Right cardiac atrium (tissue), 5 donors: ENCODE data around the gene MAFB. TPM values are rescaled to one million over a fixed set of nuclear protein-coding genes. Genes with fewer than 3 reads are reported as not detected.

Source experiments
- ATAC-seq, 2 donors: fragments of 200-7000 bp; cut with Tn5 transposase; one replicate each; pipeline versions ENCODE4 v1.8.0 to v1.9.1; 2020; ENCODE audit warnings: moderate library complexity in 2 of 2, mild to moderate bottlenecking in 1 of 2
- DNase-seq, 3 donors: peaks; one replicate each; pipeline ENCODE4 v3.0.0-alpha.2; 2020
- H3K27ac ChIP-seq: one replicate; pipeline ENCODE4 v1.5.1; 2013; ENCODE audit warnings: mild to moderate bottlenecking, low read length, control low read depth, moderate library complexity
- H3K27me3 ChIP-seq: one replicate; pipeline ENCODE4 v1.6.1; 2013; ENCODE audit not compliant: control insufficient read depth, insufficient read depth
- H3K4me1 ChIP-seq: one replicate; pipeline ENCODE4 v1.6.1; 2013; ENCODE audit warnings: low read length; ENCODE audit not compliant: control insufficient read depth, insufficient read depth
- H3K4me3 ChIP-seq: one replicate; pipeline ENCODE4 v1.5.1; 2013; ENCODE audit warnings: low read length, control low read depth
- H3K9me3 ChIP-seq: one replicate; pipeline ENCODE4 v1.6.1; 2013; ENCODE audit warnings: low read length; ENCODE audit not compliant: control insufficient read depth
- WGBS: extraction: QIAGEN DNeasy Blood & Tissue Kit; methylation state at CpG from one replicate; pipeline ENCODE4 v1.1.7; 2013; 5-methylcytosine and 5-hydroxymethylcytosine counted together
- intact Hi-C, 4 donors: fragments of 100-400 bp; cut with DNase I; formaldehyde crosslinking; loops; one replicate each; pipeline versions ENCODE4 v1.11.0 to v1.14.0; 2022 to 2023
- polyA plus RNA-seq: library from polyadenylated mRNA; stranded (reverse); fragments of 200-250 nt; gene quantifications from one replicate; pipeline ENCODE4 v1.2.3, GENCODE V29; 2013
- total RNA-seq, 4 donors: library from RNA; stranded (reverse); fragmentation: NEBNext Ultra II Directional; extraction: Animal tissue kit (Norgen Biotek cat#: 25700); gene quantifications; one replicate each; pipeline ENCODE4 v1.2.1, GENCODE V29; 2021
- donor health status: healthy with polysubstance abuse.
- donor health status: DM: no; HTN: yes; CAD: no.
- donor health status: DM: no; HTN: no; CAD: no.
- donor health status: DM: no; HTN: yes; CAD: no; lungs with severe emphysema.
- donor health status: DM: yes; HTN: yes; CAD: no.

The MAFB gene
- total and polyA plus RNA-seq, 5 donors: 6.9 to 22.8 (median 21.2) TPM

DNA sequence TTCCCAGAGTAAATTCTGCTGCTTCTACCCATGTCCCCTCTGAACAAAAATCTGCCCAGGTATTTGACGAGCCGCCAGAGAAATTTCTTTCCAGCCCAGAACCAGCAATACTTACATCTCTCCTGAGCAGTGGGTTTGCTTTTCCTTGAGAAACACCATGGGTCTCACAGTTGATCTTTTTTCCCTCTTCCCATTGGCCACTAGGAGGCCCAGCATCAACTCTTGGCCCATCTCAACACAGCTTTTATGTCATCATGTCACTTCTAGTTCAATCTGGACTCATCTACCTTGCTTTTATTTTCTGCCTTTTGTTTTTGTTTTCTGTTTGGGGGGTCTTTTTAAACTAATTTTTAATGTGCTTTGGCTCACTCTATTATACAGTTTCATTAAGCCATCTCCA lies 18.8 kb downstream of the MAFB start:
- H3K4me1 ChIP-seq: no peaks in the 10 kb centered on the region
- intact Hi-C loops: no loop called here
- H3K9me3 ChIP-seq: no peaks in the 10 kb centered on the region
- no peak for DNase-seq
- H3K27me3 ChIP-seq: no peaks in the 10 kb centered on the region
- H3K4me3 ChIP-seq: no peak overlapping the region
- no peak for ATAC-seq
- no peak overlapping the region for H3K27ac ChIP-seq
- 98% methylated on average over 2 of the region's 2 CpGs for WGBS

DNA sequence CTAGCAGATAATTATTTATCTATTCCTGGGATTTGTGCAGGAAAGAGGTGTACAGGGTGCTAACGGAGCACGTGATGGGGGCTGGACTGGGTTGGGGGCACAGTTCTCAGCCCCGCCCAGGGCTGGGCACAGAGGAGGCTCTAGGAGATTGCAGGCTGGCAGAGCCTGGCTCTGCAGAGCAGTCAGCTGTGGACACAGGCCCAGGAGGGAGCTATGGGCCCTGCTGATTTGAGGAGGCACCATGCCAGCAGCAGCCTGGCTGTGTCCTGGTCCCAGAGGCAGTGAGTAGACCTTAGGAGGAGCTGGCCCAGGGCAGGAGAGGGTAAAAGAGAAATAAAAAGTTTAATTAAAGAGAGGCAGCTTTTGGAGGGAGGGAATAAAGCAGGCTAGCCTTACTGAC lies 19.3 kb downstream of the MAFB start:
- Histone ChIP-seq H3K9me3 (no peaks in the 10 kb centered on the region), H3K27me3 (no peaks in the 10 kb centered on the region), H3K27ac (no peak overlapping the region), H3K4me3 (no peak overlapping the region), H3K4me1 (no peaks in the 10 kb centered on the region)
- intact Hi-C loops: no loop called here
- ATAC-seq: peak; percentile 39 to 58
- whole genome bisulfite sequencing: 86% methylated on average over 3 of the region's 3 CpGs
- DNase-seq: peak in 1 of 3 donors; percentile 71

DNA sequence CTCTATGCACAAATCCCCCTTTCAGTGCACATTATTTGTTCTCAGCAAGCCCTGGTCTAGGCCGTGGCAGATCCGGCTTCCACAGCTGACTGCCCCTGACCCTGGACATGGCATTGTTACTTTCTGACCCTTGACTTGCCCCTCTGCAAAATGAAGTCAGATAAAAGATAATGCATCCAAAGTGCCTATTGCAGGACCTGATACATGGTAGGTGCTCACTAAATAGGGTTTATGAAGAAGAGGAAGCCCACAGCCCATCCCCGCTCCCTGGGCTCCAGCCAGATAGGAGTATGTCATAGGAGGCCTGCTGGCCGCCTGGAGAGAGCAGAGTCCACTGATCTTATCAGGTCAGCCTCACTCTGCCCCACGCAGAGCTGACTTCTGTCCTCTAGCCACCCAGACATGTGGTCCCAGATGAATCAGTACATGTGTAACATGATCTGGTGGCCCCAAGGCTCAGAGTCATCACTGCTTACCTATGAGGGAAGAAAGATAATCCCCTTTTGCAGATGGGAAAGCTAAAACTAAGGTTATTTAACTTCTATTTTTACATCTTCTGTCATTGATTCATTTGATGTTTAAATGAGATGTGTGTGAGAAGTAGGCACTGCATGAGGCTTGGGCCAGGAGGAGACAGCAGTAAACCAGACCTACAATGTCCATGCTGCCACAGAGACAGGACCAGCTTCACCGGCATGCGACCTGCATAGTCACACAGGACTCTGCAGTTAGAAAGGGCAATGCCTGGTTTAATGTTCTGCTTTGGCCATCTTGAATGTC lies 20.4 kb downstream of the MAFB start:
- no peak for ATAC-seq
- 78% methylated on average over 7 of the region's 7 CpGs for WGBS
- no peak overlapping the region for H3K27ac ChIP-seq

DNA sequence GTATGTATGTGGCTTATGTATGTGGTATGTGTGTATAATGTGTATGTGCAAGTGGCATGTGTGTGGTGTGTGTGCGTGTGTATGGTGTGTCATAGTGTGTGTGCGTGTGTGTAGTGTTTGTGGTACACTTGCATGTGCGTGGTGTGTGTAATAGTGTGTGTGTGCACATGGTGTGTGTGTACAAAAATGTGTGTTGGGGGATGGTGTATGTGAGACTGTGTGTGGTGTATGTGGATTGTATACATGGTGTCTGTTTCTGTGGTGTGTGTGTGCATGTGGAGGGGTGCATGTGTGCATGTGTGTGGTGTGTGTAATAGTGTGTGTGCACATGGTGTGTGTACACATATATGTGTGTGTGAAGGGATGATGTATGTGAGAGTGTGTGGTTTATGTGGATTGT lies 21.5 kb downstream of the MAFB start:
- Histone ChIP-seq H3K4me1 (no peaks in the 10 kb centered on the region), H3K9me3 (no peaks in the 10 kb centered on the region), H3K4me3 (no peak overlapping the region), H3K27ac (no peak overlapping the region), H3K27me3 (no peaks in the 10 kb centered on the region)
- DNase-seq (no peak), ATAC-seq (no peak)
- 94% methylated on average over 3 of the region's 3 CpGs for WGBS
- intact Hi-C loops: no loop called here

More for the DNA sequence above, 20.4 kb downstream of the MAFB start:
- intact Hi-C loops: no loop called here
- DNase-seq: peak in 1 of 3 donors; percentile 47
- H3K27me3 ChIP-seq: no peaks in the 10 kb centered on the region
- H3K9me3 ChIP-seq: no peaks in the 10 kb centered on the region
- no peak overlapping the region for H3K4me3 ChIP-seq
- no peaks in the 10 kb centered on the region for H3K4me1 ChIP-seq

DNA sequence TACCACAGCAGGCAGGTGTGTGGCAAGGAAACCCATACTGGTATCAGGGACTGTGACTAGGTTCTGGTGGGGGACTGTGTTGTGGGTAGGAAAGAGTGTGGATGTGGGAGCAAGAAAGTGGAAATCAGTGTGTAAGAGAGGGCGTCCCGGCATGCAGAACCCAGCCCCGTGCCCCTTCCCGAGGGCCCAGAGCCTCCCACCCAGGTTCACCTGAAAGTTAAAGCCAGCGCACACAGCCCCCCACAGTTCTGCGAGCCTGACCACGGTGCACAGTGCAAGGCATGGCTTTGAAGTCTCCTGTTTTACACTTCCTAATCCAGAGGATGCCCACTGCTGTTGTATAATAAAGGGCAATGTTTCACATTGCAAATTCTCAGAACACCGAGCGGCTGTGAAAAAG lies 22.7 kb downstream of the MAFB start:
- DNase-seq (no peak), ATAC-seq (no peak)
- Histone ChIP-seq H3K27ac (no peak overlapping the region), H3K27me3 (no peaks in the 10 kb centered on the region), H3K9me3 (no peaks in the 10 kb centered on the region), H3K4me3 (no peak overlapping the region), H3K4me1 (no peaks in the 10 kb centered on the region)
- 90% methylated on average over 9 of the region's 9 CpGs for WGBS
- intact Hi-C loops: no loop called here

DNA sequence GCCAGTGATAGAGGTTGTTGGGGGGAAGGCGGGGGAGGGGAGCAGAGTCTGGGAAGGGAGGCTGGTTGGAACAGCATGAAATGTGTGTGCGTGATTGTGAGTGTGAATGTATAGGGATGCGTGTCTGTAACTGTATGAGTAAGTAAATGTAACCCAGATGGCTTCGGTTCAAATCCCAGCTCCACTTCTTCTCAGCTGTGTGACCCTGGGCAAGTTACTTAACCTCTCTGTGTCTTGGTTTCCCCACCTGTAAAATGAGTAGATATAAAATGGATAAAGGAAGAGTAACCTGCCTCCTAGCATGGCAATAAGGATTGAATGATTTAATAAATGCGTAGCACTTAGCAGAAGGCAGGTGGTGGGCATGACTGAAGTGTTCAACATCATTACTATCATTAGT lies 24.1 kb downstream of the MAFB start:
- Histone ChIP-seq H3K4me1 (no peaks in the 10 kb centered on the region), H3K9me3 (no peaks in the 10 kb centered on the region), H3K27me3 (no peaks in the 10 kb centered on the region), H3K4me3 (no peak overlapping the region), H3K27ac (no peak overlapping the region)
- no peak for ATAC-seq
- DNase-seq: no peak
- intact Hi-C loops: no loop called here
- 93% methylated on average over 5 of the region's 5 CpGs for WGBS

DNA sequence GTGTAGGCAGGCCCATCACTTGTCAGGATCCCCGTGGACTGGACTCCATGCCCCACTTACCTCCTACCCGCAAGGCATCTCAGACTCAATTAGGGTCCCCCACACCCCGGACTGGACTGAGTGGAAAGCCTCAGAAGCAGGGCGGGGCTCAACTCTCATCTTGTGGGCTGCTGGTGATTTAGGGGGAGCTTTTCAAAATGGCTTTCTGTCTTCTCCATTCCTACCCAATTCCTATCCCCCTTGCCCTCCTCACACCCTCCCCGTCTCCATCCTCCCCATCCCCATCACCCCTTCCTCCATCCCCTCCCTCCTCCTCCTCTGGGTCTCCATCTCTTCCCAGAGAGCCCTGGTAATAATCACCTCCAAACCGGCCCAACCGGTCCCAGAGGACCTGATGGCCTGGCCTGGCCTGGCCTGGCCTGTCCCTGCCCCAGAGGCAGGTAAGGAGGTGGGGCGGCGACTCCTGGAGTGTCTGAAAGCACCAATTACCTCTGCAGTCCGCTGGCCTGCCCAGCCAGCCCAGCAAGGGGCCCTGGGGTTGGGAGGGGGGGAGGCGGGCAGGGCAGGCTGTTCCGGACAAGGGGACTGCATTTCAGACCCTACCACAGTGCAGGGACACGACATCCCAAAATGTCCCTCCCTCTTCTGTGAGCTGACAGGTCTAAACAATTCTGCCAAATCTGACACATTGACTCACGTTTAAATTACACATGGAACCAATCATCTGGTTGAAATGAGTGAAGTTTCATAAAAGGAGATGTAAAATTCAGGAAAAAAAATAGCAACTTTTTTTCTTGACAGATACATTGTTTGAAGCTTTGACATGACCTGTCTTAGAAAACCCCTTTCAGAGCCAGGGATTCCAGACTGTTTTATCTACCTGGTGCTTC lies 24.8 kb downstream of the MAFB start:
- no peak for DNase-seq

DNA sequence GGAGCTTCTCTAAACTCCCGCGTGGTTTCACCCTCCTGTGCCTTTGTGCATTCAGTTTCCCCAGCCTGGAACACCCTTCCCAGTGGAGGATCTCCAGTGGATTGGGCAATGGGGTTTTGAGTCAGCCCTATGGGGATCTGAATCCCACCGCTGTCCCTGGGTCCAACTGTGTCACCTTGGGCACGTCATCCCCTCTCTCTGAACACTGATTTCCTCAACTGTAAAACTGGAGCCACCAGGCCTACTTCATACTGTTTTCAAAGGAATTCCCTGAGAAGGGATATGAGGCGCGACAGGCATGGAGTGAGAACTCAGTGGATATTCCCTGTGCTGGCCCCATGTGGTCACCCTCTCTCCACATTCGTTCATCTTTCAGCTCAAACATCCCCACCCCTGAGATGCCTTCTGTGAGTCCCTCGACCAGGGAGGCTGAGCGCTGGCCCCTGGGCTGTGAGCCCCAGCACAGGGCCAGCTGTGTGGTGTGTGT lies 25.7 kb downstream of the MAFB start:
- Histone ChIP-seq H3K27me3 (no peaks in the 10 kb centered on the region), H3K4me1 (no peaks in the 10 kb centered on the region), H3K4me3 (no peak overlapping the region), H3K9me3 (no peaks in the 10 kb centered on the region), H3K27ac (no peak overlapping the region)
- intact Hi-C loops: no loop called here
- DNase-seq (no peak), ATAC-seq (no peak)
- WGBS: 76% methylated on average over 9 of the region's 9 CpGs

More for the DNA sequence above, 24.8 kb downstream of the MAFB start:
- H3K4me1 ChIP-seq: no peaks in the 10 kb centered on the region
- no peak overlapping the region for H3K27ac ChIP-seq
- no peak overlapping the region for H3K4me3 ChIP-seq
- WGBS: 76% methylated on average over 14 of the region's 14 CpGs
- intact Hi-C loops: no loop called here
- H3K27me3 ChIP-seq: no peaks in the 10 kb centered on the region
- no peaks in the 10 kb centered on the region for H3K9me3 ChIP-seq
- no peak for ATAC-seq

DNA sequence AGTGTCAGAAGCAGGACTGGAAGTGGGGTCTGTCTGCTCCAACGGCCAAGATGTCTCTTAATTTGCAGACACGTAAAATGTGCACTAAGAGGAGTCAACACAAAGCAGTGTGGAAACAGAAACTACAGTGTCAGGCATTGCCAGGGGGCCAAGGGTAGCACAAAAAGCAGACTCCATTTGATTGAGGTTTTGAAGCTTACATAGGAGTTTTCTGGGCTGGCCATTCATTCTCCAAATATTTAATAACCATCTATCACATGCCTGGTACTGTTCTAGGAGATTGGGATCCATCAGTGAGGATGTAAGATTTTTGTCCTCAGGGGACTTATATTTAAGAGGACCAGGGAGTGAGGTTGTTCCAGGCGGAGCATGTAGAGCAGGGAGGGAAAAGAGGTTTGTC lies 29.5 kb downstream of the MAFB start:
- ATAC-seq (no peak), DNase-seq (no peak)
- Histone ChIP-seq H3K27ac (no peak overlapping the region), H3K4me3 (no peak overlapping the region), H3K27me3 (no peaks in the 10 kb centered on the region), H3K4me1 (peaks cover 8% of the 10 kb centered on the region), H3K9me3 (no peaks in the 10 kb centered on the region)
- intact Hi-C loops: no loop called here
- WGBS: 94% methylated on average over 3 of the region's 3 CpGs

DNA sequence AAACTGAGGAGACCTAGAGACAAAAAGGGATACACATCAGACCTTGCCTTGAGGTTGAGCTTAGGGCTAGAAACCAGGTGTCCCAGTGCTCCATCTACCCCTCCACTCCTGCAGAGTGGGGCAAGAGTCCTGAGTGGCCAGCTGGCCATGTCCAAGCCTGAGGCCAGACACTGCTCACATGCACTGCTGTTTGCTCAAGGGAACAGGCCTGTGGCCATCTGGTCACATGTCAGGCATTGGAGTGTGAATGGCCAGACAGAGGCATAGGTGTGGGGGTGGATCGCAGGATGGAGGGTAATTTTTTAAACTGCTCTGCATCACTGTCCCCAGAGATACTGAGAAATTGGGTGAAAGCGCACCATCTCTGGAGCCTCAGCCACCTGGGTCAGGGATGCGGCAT lies 30.5 kb downstream of the MAFB start:
- H3K27me3 ChIP-seq: no peaks in the 10 kb centered on the region
- no peaks in the 10 kb centered on the region for H3K9me3 ChIP-seq
- no peak overlapping the region for H3K27ac ChIP-seq
- H3K4me1 ChIP-seq: peaks cover 10% of the 10 kb centered on the region
- 96% methylated on average over 3 of the region's 3 CpGs for WGBS
- H3K4me3 ChIP-seq: no peak overlapping the region
- ATAC-seq (no peak), DNase-seq (no peak)
- intact Hi-C loops: no loop called here

DNA sequence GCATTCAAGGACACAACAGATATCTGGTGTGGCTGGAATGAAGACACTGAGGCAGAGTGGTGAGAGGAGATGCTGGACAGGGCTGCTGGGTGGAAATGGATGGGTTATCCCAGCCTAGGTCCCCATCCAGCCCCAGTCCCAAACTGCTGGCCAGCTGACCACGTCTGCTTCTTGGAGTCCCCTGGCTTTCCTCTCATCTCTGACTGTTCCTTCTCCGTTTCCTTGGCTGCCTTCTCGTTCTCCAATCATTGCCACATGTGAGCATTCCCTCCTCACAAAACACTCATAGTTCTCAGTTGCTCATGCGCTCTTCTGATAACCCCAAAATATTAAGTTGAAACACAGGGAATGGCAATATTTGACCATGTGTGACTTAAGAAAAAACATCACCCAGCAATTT lies 31.5 kb downstream of the MAFB start:
- Histone ChIP-seq H3K27ac (no peak overlapping the region), H3K9me3 (no peaks in the 10 kb centered on the region), H3K27me3 (no peaks in the 10 kb centered on the region), H3K4me3 (no peak overlapping the region), H3K4me1 (peaks cover 10% of the 10 kb centered on the region)
- ATAC-seq (peak; percentile 55 to 69), DNase-seq (peak; percentile 31 to 76 (median 70))
- WGBS: 58% methylated on average over 4 of the region's 4 CpGs
- intact Hi-C loops: no loop called here
